ENCODE measurements around the gene ITGA11. TPM values are rescaled to one million over a fixed set of nuclear protein-coding genes. Genes with fewer than 3 reads are reported as not detected.
A peak's percentile ranks its signal among the peaks of the same experiment; 100 is the strongest.

The ITGA11 gene
- total RNA-seq, 1 donor from 2014 or later: 0.28 TPM

- Mint-ChIP-seq H3K27ac (ENCODE audit: unreplicated experiment) (no peak overlapping the region), H3K4me1 (ENCODE audit: unreplicated experiment) (peaks cover 9% of the 10 kb centered on the region), H3K36me3 (ENCODE audit: low read depth, unreplicated experiment) (peaks cover 7% of the 10 kb centered on the region), H3K9me3 (ENCODE audit: unreplicated experiment) (no peaks in the 10 kb centered on the region), H3K27me3 (ENCODE audit: unreplicated experiment) (no peaks in the 10 kb centered on the region), H3K4me3 (ENCODE audit: unreplicated experiment) (no peak overlapping the region)
- DNase-seq (ENCODE audit: low spot score): no peak
- no peak for TF ChIP-seq CTCF (IDR thresholded peaks at IDR 0.05; ENCODE audit: unreplicated experiment)
Measured at GRCh38 chr15:68373028-68373427, 58.9 kb downstream of the ITGA11 start.

- Mint-ChIP-seq H3K27ac (ENCODE audit: unreplicated experiment) (no peak overlapping the region), H3K36me3 (ENCODE audit: low read depth, unreplicated experiment) (peaks cover 7% of the 10 kb centered on the region), H3K4me1 (ENCODE audit: unreplicated experiment) (peaks cover 9% of the 10 kb centered on the region), H3K4me3 (ENCODE audit: unreplicated experiment) (no peak overlapping the region), H3K27me3 (ENCODE audit: unreplicated experiment) (peaks cover 1% of the 10 kb centered on the region), H3K9me3 (ENCODE audit: unreplicated experiment) (no peaks in the 10 kb centered on the region)
- peak; percentile 19 for TF ChIP-seq CTCF (IDR thresholded peaks at IDR 0.05; ENCODE audit: unreplicated experiment)
- peak; percentile 45 for DNase-seq (ENCODE audit: low spot score)
Measured at GRCh38 chr15:68372291-68372811, 59.6 kb downstream of the ITGA11 start.

- H3K36me3 Mint-ChIP-seq (ENCODE audit: low read depth, unreplicated experiment): peaks cover 7% of the 10 kb centered on the region
- H3K27me3 Mint-ChIP-seq (ENCODE audit: unreplicated experiment): peaks cover 5% of the 10 kb centered on the region
- TF ChIP-seq CTCF (IDR thresholded peaks at IDR 0.05; ENCODE audit: unreplicated experiment): no peak
- no peak overlapping the region for H3K27ac Mint-ChIP-seq (ENCODE audit: unreplicated experiment)
- peaks cover 9% of the 10 kb centered on the region for H3K4me1 Mint-ChIP-seq (ENCODE audit: unreplicated experiment)
- H3K9me3 Mint-ChIP-seq (ENCODE audit: unreplicated experiment): no peaks in the 10 kb centered on the region
- no peak overlapping the region for H3K4me3 Mint-ChIP-seq (ENCODE audit: unreplicated experiment)
- no peak for DNase-seq (ENCODE audit: low spot score)
Measured at GRCh38 chr15:68371851-68372250, 60.1 kb downstream of the ITGA11 start.

- H3K27me3 Mint-ChIP-seq (ENCODE audit: unreplicated experiment): peaks cover 5% of the 10 kb centered on the region
- peaks cover 7% of the 10 kb centered on the region for H3K36me3 Mint-ChIP-seq (ENCODE audit: low read depth, unreplicated experiment)
- H3K4me3 Mint-ChIP-seq (ENCODE audit: unreplicated experiment): no peak overlapping the region
- TF ChIP-seq CTCF (IDR thresholded peaks at IDR 0.05; ENCODE audit: unreplicated experiment): no peak
- H3K9me3 Mint-ChIP-seq (ENCODE audit: unreplicated experiment): no peaks in the 10 kb centered on the region
- no peak overlapping the region for H3K27ac Mint-ChIP-seq (ENCODE audit: unreplicated experiment)
- no peak for DNase-seq (ENCODE audit: low spot score)
- peaks cover 9% of the 10 kb centered on the region for H3K4me1 Mint-ChIP-seq (ENCODE audit: unreplicated experiment)
Measured at GRCh38 chr15:68371160-68371559, 60.8 kb downstream of the ITGA11 start.

- no peak for TF ChIP-seq CTCF (IDR thresholded peaks at IDR 0.05; ENCODE audit: unreplicated experiment)
- Mint-ChIP-seq H3K27me3 (ENCODE audit: unreplicated experiment) (peaks cover 5% of the 10 kb centered on the region), H3K36me3 (ENCODE audit: low read depth, unreplicated experiment) (peaks cover 7% of the 10 kb centered on the region), H3K4me1 (ENCODE audit: unreplicated experiment) (peaks cover 9% of the 10 kb centered on the region), H3K9me3 (ENCODE audit: unreplicated experiment) (no peaks in the 10 kb centered on the region), H3K4me3 (ENCODE audit: unreplicated experiment) (no peak overlapping the region), H3K27ac (ENCODE audit: unreplicated experiment) (no peak overlapping the region)
- no peak for DNase-seq (ENCODE audit: low spot score)
Measured at GRCh38 chr15:68370768-68371151, 61.2 kb downstream of the ITGA11 start.

Data from endothelial cell (in vitro differentiated cells).